ENCODE measurements around the gene LCN6. TPM values are rescaled to one million over a fixed set of nuclear protein-coding genes. Genes with fewer than 3 reads are reported as not detected.

The LCN6 gene
- total RNA-seq, 1 donor from 2014 or later: 12.8 TPM

DNA sequence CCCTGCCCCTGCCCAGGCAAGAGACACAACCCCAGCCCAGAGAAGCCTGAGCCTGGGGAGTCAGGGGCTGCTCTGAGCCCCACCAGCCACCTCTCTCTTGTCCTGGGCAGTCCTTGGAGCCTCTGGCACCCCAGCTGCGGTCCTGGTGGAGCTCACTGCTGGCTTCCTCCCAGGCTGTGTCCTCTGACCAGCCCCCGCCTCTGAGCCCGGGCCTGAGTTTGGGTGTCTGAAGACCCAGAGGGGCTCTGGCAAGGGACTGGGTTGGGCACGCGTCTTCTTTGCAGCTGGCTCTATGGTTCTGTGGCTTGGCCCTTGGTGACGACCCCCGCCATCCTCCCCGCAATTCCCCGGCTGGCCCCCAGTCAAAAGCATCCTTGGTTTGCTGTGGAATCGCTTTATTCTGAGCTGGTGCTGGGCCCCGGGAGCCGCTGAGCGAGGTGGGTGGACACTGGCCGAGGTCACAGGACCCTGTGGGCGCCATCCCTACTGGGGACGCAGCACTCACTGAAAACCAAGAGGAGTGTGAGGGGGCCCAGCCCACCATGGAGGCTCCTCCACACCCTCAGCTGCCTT is 4.6 kb downstream of the LCN6 start:
- DNase-seq (ENCODE audit: low spot score): no peak

DNA sequence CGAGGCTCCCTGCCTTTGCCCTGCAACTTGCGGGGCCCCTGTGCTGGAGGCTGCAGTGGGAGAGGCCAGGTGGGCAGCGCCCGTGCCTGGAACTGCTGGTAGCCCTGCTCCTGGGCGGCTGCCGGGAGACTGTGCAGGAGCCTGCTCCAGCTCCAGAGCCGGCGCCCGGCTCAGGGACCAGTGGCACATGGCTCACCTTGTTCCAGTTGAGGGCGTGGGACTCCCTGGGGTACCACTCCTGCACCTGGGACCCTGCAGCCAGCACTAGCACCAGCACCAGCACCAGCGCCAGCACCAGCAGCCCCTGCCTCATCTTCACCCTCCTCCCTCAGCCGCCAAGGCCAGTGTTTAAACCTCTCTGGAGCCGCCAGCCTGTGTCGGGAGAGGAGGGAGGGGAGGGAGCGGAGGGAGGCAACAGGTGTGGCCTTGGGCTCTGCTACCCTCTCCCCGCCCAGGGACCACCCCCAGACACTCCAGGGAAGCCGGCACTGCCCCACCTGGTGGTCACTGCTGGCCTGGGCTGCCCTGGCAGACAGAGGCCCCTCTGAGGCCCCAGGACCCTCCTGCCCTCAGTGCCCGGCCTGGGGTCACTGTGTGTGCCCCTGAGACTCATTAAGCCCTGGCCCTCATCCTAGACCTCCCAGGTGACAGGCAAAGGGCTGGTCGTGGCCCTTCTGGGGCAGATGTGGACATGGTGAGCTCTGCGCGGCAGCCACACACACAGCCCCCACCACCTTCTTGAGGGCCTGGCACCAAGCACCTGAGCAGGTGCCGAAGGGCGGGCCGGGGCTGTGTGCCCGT is 5.5 kb downstream of the LCN6 start, which contains the start of gene LCN10:
Gene LCN10 (minus strand): TSS at position 350 of the 801 bp plus-strand sequence. CDS start 37 bp downstream, at position 313.
- no peak for DNase-seq (ENCODE audit: low spot score)

DNA sequence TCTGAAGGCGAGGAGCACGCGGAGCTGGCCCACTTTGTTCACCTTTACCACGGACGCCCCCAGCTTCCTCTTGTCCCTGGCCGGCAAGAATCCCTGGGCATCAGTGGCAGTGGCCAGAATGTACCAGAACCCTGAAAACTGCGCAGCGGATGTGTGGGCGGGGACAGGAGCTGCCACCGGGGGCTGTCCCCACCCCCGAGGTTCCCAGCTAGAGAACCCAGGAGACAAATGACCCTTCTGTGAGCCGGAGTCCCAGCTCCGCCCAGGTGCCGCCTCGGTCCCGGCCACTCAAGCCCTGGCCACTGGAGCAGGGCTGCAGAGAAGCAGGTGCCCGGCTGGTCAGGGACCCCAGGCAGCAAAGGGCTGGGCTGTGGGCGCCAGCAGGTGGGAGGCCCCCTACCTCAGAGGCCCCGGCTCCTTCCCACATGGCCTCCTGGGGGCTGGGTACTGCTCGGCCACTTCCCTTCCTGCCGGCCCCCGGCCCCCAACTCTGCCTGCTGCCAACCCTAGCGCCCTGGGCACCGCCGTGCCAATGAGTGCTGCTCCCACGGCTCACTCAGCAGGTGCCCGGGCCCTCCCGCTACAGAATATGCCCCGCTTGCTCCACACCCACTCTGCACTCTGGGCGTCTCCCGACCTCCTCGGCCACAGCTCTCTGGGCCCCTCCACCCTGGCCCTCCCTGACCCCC is 6.3 kb downstream of the LCN6 start:
- no peak for DNase-seq (ENCODE audit: low spot score)

DNA sequence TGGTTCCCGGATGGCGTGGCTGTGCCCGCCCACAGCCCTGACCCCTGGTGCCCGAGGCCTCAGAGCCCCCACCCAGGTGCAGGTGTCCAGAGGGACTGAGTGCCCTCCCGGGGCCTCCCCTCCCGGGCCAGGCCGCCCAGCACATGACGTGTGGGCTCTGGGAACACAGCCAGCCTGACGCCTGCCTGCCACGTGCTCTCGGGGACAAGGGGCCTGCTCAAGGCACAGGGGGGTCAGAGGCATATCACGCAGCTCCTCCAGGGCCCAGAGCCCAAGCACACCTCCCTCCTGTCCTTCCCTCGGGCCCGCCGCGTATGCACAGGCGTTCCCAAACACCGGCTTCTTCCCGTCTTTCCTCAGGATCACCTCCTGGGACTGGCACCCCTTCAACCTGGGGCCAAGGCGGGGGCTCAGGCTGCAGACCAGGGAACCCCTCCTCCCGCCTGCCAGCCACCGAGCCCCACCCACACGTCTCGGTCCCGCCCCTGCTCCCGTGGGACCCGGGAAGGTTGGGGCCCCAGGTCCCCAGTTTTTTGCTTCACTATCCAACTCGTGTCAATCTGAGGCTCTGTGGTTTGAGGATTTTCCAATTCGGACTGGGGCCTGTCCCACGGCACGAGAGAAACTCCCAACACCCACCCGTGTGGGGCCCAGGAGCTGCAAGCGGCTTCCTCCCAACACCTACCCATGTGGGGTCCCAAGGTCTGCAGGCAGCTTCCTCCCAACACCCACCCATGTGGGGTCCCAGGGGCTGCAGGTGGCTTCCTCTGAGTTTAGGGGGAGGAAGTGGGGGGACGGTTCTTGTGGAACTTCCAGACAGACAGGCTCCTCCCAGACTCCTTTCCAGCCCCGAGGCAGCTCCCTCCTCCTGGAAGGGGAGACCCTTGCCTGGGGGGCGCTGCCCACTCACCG is 7.1 kb downstream of the LCN6 start:
- DNase-seq (ENCODE audit: low spot score): no peak

DNA sequence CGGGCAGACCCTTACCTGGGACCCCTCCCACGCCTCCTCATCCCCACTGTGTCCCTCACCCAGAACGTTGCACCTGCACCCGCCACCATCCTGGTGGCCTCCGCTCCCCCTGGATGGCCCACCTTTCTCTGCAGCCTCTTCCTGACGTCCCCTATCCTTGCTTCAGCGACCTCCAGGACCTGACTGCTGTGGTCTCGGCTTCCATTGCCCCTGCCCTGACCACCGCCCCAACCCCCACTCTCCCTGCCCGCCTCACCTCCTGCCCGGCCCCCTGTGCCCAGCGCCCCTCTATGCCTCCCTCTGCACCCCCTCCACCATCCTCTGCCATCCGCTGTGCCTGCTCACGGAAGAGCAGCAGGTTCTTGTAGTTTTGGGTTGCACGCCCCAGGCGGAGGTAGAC is 7.8 kb downstream of the LCN6 start:
- DNase-seq (ENCODE audit: low spot score): no peak

DNA sequence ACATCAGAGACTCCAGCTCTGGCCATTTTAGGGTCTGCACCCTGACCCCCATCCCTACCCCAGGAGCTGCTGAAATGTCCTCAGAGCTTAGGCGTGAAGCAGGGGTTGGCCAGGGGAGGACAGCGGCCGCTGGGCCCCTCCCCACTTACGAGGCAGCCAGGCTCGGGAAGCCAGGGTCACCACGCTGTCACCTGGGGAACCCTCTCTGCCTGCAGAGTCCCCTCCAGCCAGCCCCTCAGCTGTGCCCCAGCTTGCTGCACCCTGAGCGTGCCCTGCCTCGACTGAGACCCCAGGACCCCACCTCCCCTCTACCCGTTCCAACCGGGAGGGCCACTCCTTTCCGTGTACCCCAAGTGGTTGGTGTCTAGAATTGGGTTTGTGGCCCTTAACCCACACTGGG is 8.3 kb downstream of the LCN6 start:
- no peak for DNase-seq (ENCODE audit: low spot score)

DNA sequence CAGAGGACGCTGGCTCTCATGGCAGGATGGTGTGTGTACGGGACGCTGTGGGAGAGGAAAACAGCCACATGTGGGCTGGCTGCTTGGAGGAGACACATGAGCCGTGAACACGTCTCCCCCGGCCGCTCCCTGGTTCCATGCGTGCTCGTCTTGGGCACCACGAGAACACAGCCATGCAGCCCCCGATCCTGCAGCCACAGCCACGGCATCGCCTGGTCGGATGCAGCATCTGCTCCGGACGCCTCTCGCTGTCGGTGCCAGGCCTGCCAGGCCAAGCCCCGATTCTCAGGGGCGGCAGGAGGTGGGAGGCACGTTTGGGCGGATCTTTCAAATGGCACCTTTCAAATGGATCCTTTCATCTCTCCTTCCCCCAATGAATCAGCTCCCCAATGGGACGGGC is 8.8 kb downstream of the LCN6 start:
- DNase-seq (ENCODE audit: low spot score): no peak

DNA sequence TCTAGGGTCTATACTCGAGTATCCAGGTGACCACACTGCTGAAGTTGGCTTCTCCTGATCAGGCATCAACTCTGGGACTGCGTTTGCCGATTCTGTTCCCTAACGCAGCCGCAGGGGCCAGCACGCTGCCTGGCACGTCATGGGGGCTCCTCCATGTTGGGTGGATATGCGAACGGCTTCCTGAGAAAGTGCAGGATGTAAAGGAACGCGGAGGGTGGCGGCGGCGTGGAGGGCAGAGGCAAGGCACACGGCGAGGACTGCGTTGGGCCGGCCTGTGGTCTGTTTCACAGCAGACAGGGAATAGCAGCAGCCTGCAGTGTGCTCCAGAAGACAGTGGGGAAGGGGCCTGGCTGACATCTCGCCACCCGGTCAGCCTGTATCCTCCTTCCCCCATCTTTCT is 9.4 kb downstream of the LCN6 start:
- DNase-seq (ENCODE audit: low spot score): no peak

DNA sequence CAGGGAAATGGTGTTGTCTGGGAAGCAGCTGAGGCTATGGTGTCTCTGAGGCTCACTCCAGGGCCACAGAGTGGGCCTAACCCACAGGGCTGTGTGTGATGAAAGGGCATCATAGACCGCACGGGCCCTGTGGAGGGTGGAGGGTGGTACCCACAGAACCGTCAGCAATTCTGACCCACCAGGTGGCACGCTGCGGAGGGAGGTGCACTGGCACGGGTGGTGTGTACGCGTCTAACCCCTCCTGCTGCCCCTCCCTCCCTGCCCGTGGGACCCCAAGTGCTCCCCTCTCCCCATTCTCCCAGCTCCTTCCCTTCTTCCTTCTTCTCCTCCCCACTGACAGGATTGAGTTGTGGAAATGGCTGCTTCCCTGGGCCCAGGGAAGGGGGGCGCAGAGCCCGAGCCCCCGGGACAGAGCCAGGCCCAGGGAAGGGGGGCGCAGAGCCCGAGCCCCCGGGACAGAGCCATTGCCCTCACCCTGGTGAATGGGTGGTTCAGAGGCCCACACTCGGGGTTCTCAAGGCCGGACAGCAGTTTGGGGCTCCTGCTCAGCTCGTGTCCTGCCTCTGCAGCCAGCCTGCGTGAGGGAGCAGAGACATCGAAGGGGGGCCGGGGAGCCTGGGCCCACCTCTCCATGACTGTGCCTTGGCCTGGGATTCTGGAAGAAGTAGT is 12.4 kb downstream of the LCN6 start:
- DNase-seq (ENCODE audit: low spot score): no peak

DNA sequence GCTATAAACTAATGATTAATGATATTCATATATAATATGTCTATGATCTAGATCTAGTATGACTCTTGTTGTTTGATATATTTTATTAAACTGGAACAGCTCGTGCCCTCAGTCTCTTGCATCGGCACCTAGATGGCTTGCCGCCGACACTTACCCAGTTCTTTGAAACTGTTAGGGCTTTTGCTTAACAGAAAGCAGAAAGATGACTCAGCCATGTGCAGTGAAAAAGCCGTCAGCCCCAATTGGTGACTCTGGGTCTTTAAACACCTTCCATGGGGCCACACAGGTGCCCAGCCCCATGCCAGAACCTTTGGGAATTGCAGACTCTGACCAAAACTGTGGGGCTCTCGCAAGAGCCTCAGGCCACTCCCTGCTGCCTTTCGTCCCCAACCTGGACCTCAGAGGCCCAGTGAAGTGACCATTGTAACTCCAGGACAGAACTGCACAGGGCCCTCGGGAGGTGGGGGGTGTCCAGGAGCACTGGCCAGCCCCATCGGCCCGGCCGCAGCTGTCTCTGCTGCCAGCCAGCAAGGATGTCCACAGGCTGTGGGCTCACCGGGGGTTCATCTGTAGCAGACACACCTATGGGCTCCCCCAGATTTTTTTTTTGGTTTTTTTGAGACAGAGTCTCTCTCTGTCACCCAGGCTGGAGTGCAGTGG is 13.4 kb downstream of the LCN6 start:
- DNase-seq (ENCODE audit: low spot score): no peak

DNA sequence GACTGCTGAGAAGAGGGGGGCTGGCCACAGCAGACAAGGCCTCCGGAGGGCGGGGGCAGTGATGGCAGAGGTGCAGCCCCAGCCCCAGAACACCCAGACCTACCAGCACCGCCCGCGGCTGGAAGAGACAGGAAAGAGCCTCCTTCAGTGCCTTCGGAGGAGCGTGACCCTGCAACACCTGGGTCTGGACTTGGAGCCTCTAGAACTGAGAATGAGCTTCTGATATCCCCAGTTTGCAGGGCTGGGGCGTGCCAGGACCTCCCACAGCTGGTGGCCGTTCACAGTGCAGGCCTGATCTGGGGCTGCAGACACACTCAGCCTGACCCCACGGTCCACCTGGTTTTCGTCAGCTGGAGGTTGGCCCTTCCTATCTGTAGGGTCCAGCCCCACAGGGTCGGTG is 14.7 kb downstream of the LCN6 start:
- DNase-seq (ENCODE audit: low spot score): no peak

DNA sequence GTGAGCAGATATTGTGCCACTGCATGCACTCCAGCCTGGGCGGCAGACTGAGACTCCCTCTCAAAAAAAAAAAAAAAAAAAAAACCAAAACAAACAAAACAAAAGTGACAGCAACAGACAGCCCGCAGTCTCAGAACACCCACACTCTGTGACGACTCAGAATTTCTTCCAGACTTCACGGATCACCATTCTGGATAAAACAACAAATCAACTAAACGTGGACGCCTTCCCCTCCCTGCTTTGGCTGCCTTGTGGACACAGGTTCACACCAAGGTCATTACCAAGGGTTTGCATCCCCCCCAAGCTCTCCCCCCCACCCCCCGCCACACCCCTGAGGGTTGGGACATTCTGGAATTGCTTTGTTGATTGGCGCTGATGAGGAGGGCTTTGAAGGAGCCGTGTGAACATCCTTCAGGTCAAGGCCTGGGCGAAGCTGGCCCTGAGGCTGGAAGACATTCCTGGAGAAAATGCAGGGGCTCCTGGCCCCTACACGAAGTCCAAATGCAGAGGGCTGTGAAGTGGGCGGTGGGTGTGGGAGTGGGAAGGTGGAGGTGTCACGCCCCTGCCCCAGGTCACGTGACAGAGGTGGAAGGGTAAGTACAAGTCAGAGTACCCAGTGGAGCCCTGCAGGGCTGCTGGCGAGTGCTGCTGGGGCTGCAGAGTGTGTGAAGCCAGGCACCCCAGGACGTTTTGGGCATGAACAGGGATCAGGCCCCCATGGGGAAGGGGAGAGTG is 15.7 kb downstream of the LCN6 start:
- DNase-seq (ENCODE audit: low spot score): no peak

DNA sequence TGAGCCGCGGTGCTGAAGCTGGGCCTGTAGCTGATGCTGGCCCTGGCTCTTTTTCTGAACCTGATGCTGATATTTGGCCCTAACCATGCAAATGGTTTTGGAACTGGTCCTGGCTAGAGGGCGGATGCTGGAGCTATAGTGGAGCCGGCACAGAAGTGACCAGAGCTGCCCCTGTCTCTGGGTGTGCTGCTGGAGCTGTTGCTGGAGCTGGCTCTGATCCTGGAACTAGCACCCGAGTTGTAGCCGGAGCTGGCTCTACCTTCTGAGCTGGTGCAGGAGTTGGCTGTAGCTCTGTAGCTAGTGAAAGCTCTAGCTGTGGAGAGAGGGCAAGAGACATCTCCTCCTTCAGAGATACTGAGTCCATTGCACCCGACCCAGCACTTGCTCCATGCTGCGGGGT is 18.4 kb downstream of the LCN6 start:
- no peak for DNase-seq (ENCODE audit: low spot score)

DNA sequence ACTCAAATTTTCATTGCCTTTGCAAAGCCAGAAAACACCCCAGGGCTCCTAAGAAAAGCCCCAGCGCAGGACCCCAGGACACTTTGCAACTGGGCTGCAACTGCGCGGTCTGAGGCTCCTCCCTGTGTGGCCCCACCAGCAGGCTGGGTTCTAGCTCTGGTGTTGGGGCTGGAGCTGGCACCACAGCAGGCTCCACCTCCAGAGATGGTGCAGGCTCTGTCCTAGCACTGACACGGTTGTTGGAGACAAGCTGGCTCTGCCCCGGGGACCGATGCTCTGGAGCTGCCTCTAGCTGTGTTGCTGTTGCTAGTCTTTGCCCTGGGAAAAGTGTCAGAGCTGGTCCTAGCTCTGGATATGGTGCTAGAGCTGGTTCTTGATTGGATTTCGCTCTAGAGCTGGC is 19.2 kb downstream of the LCN6 start:
- DNase-seq (ENCODE audit: low spot score): no peak

DNA sequence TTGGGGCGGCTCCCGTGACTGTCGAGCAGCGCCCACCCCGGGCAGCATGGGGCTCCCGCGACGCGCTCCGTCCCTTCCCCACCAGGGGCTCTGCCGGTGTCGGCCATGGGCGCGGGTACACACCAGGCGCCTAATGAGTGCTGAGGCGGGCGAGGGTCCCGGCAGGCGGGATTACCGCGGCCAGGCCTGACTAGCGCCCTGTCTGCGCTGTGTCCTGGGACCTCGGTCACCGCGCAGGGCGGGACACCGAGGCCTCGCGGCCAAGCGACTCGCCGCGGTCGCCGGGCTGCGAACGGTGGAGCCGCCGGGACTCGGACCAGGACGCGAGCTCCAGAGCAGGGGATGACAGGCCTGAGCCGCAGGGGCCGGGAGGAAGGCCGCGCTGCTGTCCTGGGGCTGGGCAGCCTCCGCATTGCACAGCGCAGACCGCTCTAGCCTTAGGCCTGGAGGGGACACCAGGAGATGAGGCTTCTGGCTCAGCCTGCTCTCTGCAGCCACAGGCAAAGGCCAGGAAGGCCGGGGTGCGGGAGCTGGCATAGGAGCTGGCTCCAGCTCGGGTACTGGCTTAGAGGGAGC is 19.7 kb downstream of the LCN6 start:
- no peak for DNase-seq (ENCODE audit: low spot score)

DNA sequence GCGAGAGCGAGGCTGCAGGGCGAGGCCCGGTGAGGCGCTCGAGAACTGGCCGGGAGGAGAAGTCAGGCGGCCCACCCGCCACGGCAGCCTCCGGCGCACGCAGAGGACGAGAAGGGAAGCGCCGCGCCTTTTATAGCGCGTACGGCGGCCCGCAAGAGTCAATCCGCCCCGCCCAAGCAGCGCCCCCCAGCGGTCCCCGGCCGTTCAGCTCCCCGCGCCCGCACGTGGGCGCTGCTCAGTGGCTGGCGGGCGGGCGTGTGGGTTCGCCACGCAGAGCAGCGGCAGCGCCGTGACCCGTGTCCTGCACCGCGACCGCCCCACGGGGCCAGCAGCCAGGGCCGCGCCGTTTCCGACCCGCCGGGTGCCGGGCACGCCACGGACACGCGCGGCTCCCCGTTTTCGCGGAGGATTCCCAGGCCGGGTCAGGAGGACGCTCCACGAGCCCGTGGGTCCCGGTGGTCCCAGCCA is 20.2 kb downstream of the LCN6 start:
- peak; percentile 92 for DNase-seq (ENCODE audit: low spot score)

DNA sequence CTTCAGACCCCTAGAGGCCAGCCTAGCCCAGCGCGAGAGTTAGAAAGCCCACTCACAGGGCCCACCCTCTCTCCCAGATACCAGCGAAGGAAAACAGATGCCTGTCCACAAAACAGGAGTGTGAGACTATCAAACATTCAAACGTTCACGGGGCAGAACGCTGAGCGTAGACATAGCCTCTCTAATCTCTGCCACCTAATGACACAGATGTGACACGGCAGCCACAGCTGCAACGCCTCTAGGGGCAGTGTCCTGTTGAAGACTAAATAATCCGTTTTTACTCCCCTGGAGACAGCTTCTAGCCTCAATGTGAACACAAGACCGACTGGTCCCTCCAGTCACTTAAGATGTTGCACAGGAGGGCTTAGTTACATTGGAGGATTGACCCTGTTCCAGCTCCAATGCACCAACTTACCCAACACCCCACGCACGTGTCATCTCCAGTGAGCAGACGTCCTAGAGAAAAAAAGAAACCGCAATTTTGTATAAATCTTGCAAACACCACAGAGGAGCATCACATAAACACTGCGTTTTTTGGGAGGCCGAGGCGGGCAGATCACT is 21.6 kb downstream of the LCN6 start:
- no peak for DNase-seq (ENCODE audit: low spot score)

DNA sequence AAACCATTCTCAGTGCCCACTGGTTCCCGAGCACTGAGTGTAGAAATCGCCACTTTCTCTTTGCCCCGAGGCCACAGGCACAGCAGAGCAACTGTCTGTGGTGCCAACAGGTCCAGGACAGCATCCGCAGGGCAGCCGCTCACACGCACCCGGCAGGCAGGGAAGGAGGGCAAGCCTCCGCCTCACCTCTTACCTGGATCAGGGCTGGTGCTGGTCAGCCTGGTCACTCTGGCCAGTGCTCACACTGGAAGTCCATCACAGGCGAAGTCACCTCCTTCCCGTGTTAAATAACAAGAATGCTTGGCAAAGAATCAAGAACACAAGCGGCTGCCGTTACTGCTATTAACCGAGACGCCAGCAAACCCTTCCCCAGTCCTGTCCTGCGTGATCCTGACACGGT is 22.2 kb downstream of the LCN6 start:
- no peak for DNase-seq (ENCODE audit: low spot score)

DNA sequence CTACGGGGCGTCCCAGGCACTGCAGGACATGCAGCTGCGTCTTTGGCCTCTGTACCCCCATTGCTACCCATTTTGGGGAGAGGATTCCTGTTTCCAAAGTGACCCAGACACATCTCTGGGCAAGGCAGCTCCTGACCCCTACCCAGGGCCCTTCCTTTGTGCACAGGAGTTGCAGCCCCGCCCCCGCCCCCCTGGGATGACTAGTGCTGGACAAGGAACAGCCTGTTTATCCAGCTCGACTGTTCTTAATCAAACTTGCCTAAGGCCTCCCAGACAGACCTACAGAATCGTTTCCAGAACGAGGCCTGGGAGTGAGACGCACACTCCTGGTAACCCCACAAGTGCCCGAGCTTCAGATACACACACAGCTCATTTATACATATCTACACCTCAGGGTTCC is 22.7 kb downstream of the LCN6 start:
- no peak for DNase-seq (ENCODE audit: low spot score)
